Activated naive CD8-positive, alpha-beta T cell treated with anti-CD3 and anti-CD28 coated beads, Interleukin-2, amount 50 U/mL, for 24 hours (primary cell): Measurements from ENCODE around the gene TRDMT1.

Experiments
- ATAC-seq: fragments of 150-1000 bp; cut with Tn5 transposase; one replicate; pipeline ENCODE4 v1.10.0; 2021
- DNase-seq: peaks from one replicate; pipeline ENCODE4 v3.0.0; 2021
- H3K27ac Mint-ChIP-seq: one replicate; pipeline ENCODE4 v1.8.0; 2021; ENCODE audit warnings: mild to moderate bottlenecking, mixed read lengths
- H3K27me3 Mint-ChIP-seq: one replicate; pipeline ENCODE4 v1.8.0; 2021; ENCODE audit warnings: mixed read lengths
- H3K36me3 Mint-ChIP-seq: one replicate; pipeline ENCODE4 v1.8.0; 2021; ENCODE audit warnings: low read depth, mixed read lengths
- H3K4me1 Mint-ChIP-seq: one replicate; pipeline ENCODE4 v1.8.0; 2021; ENCODE audit warnings: mixed read lengths
- H3K4me3 Mint-ChIP-seq: one replicate; pipeline ENCODE4 v1.8.0; 2021; ENCODE audit warnings: mild to moderate bottlenecking, moderate library complexity, mixed read lengths
- H3K9me3 Mint-ChIP-seq: one replicate; pipeline ENCODE4 v1.8.0; 2021; ENCODE audit warnings: mixed read lengths

TRDMT1 gene, protein sequence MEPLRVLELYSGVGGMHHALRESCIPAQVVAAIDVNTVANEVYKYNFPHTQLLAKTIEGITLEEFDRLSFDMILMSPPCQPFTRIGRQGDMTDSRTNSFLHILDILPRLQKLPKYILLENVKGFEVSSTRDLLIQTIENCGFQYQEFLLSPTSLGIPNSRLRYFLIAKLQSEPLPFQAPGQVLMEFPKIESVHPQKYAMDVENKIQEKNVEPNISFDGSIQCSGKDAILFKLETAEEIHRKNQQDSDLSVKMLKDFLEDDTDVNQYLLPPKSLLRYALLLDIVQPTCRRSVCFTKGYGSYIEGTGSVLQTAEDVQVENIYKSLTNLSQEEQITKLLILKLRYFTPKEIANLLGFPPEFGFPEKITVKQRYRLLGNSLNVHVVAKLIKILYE

DNA sequence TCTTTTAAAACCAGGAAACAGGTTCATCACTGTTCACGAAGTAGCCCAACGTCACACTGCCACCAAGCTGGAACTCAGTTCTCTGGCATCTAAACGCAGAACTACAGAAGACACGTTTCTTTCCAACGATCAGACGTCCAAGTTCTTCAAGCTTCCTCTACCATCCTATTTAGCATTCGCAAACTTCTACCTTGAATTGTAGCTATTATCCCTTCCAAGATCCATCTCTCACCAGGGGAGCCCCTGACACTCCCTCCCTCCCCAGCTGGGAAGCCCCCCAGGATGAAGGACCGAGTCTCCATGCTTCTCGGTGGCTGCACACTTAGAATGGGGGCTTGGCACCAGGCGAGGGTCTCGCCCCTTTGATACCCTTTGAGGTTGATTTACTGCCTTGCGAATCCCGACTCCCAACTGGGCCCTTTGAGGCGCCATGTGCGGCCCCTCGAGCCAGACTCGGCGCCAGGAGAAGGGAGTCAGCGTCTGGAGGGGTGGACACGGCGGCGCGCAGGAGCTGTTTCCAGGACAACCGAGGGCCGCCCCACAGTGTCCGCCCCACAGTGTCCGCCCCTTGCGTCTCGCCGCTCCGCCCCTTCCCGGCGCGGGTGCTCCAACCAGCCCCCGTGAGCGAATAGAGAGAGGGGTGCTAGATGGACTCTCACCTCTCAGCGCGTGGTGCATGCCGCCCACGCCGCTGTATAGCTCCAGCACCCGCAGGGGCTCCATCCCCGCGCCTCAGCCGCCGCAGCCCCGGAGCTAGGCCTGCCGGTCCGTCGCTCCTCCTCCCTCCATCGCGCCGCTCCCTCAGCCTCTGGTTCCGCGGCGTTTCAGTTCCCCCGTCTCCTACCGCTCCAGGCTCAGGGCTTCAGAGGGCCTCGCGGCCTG, at the start of gene TRDMT1:
TSS of gene TRDMT1 (minus strand) at position 761 of the 882 bp plus-strand sequence. CDS start at position 723, 38 bp downstream.
- peak within 1 kb of the TSS; percentile 89 for H3K27ac Mint-ChIP-seq
- H3K9me3 Mint-ChIP-seq: no peaks in the 10 kb centered on the region
- H3K4me3 Mint-ChIP-seq: peak within 1 kb of the TSS; percentile 86
- no peaks in the 10 kb centered on the region for H3K36me3 Mint-ChIP-seq
- H3K4me1 Mint-ChIP-seq: peaks cover 55% of the 10 kb centered on the region
- H3K27me3 Mint-ChIP-seq: no peaks in the 10 kb centered on the region
- ATAC-seq (peak; percentile 97), DNase-seq (peak; percentile 83)

DNA sequence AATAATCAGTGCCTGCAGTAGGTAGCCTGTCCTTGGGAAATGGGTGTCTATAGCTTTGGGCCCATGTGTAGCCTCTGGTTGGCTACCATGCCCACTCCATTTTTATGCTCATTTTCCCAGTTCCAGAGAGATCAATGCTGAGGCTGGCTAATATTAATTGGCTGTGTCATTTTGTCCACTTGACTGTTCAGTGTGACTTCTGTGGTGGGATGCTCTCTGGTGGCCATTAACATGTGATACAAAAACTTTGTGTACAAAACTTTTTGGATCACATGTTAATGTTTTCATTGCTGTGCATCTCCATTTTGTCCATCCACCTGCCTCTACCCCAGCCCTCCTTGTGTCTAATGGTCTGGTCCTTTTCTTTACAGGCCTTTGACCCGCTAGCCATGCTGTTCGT, 49.3 kb upstream of the TRDMT1 start:
- no peaks in the 10 kb centered on the region for H3K36me3 Mint-ChIP-seq
- ATAC-seq (no peak), DNase-seq (no peak)
- H3K27me3 Mint-ChIP-seq: no peaks in the 10 kb centered on the region
- peaks cover 3% of the 10 kb centered on the region for H3K4me1 Mint-ChIP-seq
- H3K4me3 Mint-ChIP-seq: no peak overlapping the region
- no peak overlapping the region for H3K27ac Mint-ChIP-seq
- H3K9me3 Mint-ChIP-seq: peaks cover 7% of the 10 kb centered on the region

DNA sequence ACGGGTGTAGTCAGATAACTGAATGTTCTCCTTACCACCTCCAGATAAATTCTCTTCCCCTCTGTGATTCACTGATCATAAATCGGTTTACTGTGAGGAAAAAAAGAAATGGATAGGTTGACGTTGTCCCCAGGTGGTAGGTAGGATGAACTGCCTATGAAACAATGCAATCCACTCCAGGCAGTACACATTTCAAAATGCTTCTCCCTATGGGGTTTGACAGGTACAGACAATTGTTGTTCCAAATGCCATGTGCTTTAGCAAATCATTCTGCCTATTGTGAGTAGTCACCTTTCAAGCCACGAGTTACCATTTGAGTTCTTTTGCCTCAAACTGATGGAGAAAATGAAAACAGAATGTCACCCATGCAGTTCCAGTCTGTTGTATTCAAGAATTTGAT, 48.3 kb upstream of the TRDMT1 start:
- H3K9me3 Mint-ChIP-seq: peaks cover 6% of the 10 kb centered on the region
- peak; percentile 33 for ATAC-seq
- H3K27ac Mint-ChIP-seq: no peak overlapping the region
- H3K36me3 Mint-ChIP-seq: no peaks in the 10 kb centered on the region
- no peaks in the 10 kb centered on the region for H3K27me3 Mint-ChIP-seq
- H3K4me1 Mint-ChIP-seq: no peaks in the 10 kb centered on the region
- DNase-seq: no peak
- H3K4me3 Mint-ChIP-seq: no peak overlapping the region

DNA sequence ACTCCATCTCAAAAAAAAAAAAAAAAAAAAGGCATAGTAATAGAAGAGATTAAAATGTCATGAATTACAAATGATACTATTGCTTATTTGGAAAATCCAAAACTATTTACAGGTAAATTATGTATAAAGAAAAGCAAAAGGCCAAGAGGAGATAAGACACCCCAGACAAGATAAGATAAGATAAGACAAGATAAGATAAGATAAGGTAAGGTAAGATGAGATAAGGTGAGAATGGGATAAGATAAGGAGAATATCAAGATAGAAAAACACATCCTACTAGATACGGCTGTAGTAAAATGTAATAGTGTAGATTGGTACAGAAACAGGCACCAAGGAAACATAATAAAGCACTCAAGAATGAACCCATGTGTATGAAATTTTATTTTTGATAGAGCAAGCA, 47.5 kb upstream of the TRDMT1 start:
- no peaks in the 10 kb centered on the region for H3K27me3 Mint-ChIP-seq
- ATAC-seq (no peak), DNase-seq (no peak)
- no peak overlapping the region for H3K27ac Mint-ChIP-seq
- H3K4me1 Mint-ChIP-seq: no peaks in the 10 kb centered on the region
- H3K4me3 Mint-ChIP-seq: no peak overlapping the region
- peaks cover 3% of the 10 kb centered on the region for H3K9me3 Mint-ChIP-seq
- H3K36me3 Mint-ChIP-seq: no peaks in the 10 kb centered on the region

DNA sequence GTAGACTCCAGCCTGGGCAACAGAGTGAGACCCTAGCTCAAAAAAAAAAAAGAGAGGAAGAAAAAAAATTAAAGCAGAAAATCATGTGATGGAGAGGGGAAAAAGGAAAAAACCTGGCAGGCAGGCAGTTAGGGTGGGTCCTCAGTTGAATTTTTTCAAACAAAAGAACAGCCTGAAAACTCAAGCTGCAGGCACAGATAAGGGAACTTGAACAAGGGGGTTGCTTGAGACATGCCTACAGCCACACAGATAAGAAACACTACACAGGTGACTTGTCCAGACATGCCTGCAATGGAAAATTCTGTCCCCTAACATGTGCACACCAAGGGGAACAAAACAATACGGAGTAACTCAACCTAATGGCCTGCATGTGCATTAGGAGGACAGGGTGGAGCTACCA, 45.7 kb upstream of the TRDMT1 start:
- no peaks in the 10 kb centered on the region for H3K36me3 Mint-ChIP-seq

DNA sequence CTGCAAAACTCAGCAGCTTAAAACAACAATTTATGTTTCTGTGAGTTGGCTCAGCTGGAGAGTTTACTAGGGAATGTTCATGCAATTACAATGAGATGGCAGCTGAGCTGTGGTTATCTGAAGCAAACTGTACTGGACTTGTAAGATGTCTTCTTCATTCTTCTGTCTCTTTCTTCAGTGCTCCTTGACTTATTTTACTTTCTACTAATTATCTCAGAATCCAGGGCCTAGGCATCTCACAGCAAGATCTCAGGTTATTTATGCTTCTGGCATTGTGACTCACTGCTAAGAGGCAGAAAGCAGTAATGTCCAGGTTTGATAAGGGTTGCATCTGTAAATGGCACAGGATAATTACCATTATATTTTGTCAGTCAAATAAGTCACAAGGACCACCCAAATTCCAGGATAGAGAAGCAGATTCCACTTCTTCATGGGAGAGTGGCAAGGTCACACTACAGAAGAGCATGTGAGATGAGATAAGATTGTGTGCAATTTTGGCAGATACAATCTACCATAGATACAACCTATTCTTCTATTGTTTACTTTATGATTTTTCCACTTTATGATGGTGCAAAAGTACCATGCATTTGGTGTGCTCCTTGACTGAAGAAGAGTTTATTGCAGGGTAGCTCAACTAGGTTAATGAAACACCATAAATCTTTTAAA, 43.4 kb upstream of the TRDMT1 start:
- Mint-ChIP-seq H3K9me3 (peaks cover 3% of the 10 kb centered on the region), H3K27me3 (no peaks in the 10 kb centered on the region), H3K36me3 (no peaks in the 10 kb centered on the region), H3K4me1 (peaks cover 5% of the 10 kb centered on the region), H3K4me3 (no peak overlapping the region), H3K27ac (no peak overlapping the region)
- no peak for DNase-seq
- ATAC-seq: no peak

More for the DNA sequence above, 45.7 kb upstream of the TRDMT1 start:
- DNase-seq (no peak), ATAC-seq (no peak)
- Mint-ChIP-seq H3K27me3 (no peaks in the 10 kb centered on the region), H3K4me3 (no peak overlapping the region), H3K27ac (no peak overlapping the region), H3K4me1 (no peaks in the 10 kb centered on the region), H3K9me3 (peaks cover 3% of the 10 kb centered on the region)

DNA sequence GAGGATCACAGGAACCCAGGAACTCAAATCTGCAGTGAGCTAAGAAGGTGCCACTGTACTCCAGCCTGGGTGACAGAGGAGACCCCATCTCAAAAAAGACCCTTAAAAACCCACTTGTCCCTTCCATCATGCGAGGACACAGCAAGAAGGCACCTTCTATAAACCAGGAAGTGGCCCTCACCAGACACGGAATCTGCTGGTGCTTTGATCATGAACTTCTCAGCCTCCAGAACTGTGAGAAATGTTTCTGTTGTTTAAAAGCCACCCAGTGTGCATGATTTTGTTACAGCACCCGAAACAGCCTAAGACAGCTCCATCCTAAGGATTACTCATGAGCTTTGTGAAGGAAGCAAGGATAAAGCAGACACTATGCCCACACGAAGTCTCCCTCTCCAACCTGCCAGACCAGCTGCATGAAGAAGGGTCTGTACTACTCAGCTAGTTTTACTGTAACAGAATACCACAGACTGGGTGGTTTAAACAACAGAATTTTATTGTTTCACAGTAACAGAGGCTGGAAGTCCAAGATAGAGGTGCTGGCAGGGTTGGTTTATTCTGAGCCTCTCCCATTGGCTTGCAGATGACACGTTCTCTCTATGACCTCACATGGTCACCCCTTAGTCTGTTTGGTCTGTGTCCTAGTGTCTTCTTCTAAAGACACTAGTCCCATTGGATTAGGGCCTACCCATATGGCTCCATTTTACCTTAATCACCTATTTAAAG, 40.3 kb upstream of the TRDMT1 start:
- no peak for ATAC-seq
- Mint-ChIP-seq H3K4me1 (peaks cover 5% of the 10 kb centered on the region), H3K27me3 (no peaks in the 10 kb centered on the region), H3K9me3 (peaks cover 3% of the 10 kb centered on the region), H3K27ac (no peak overlapping the region), H3K36me3 (peaks cover 12% of the 10 kb centered on the region), H3K4me3 (no peak overlapping the region)
- DNase-seq: no peak

DNA sequence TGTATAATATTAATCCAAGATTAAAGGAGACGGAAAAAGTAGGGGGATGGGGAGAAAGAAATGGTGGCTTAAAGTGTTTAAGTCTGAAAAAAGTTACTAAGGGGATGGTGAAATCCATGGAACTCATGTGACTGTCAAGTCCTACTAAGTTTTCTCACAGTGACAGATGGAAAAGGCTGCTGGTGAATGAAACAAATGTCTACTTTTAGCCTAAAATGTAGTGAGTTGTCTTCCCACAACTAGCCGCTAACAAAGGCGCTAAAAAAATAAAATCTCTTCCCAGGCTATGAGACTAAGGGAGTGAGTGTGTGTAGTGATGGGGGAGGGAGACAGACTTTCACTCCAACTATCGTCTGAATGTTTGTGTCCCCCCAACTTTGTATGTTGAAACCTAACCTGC, 39.1 kb upstream of the TRDMT1 start:
- Mint-ChIP-seq H3K4me3 (no peak overlapping the region), H3K36me3 (peaks cover 22% of the 10 kb centered on the region), H3K27ac (no peak overlapping the region), H3K27me3 (no peaks in the 10 kb centered on the region), H3K9me3 (no peaks in the 10 kb centered on the region), H3K4me1 (peaks cover 11% of the 10 kb centered on the region)
- ATAC-seq (no peak), DNase-seq (no peak)

DNA sequence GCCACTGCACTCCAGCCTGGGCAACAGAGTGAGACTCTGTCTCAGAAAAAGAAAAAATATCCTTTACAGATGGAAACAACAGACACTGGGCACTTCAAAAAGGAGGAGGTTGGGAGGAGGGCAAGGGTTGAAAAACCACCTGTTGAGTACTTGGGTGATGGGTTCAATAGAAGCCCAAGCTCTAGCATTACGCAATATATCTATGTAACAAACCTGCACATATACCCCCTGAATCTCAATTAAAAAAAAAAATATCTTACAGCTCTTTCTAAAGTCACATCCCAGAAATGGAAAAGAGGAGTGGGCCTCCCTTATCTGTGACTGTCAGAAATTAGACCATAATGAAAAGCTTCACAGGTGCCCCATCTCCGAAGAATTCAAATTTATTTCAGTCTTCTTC, 38.6 kb upstream of the TRDMT1 start:
- Mint-ChIP-seq H3K36me3 (peaks cover 28% of the 10 kb centered on the region), H3K27me3 (no peaks in the 10 kb centered on the region), H3K27ac (no peak overlapping the region), H3K4me3 (no peak overlapping the region), H3K4me1 (peaks cover 13% of the 10 kb centered on the region), H3K9me3 (no peaks in the 10 kb centered on the region)
- ATAC-seq (no peak), DNase-seq (no peak)

DNA sequence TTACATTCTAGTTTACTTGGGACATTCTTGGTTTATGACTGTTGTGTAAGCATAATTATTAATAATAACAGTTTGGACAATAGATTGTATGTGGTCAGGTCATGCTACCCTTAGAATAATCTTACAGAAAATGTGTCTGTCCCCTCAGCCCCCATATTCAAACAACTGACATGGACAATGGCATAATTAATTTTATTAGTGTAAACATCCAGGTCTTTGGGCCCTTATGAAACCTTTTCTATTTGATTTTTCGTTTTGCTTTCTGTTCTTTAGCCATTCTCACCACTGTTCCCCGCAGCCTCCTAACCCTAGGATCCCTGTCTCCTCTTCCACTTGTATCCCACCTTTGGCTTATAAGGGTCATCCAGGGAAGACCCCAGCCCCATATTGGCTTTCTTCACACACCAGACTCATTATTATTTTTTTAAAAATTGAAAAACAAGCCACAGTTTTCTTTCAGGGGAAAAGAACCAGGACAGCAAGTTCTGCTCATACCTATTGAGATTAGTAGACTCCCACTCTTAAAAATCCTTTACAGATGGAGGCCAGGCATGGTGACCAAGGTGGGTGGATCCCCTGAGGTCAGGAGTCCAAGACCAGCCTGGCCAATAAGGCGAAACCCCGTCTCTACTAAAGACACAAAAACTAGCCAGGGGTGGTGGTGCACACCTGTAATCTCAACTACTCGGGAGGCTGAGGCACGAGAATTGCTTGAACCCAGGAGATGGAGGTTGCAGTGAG, 38.0 kb upstream of the TRDMT1 start:
- Mint-ChIP-seq H3K4me1 (peaks cover 19% of the 10 kb centered on the region), H3K9me3 (no peaks in the 10 kb centered on the region), H3K4me3 (no peak overlapping the region), H3K27me3 (no peaks in the 10 kb centered on the region), H3K36me3 (peaks cover 34% of the 10 kb centered on the region), H3K27ac (peak overlapping the region; percentile 14)
- ATAC-seq (no peak), DNase-seq (no peak)

DNA sequence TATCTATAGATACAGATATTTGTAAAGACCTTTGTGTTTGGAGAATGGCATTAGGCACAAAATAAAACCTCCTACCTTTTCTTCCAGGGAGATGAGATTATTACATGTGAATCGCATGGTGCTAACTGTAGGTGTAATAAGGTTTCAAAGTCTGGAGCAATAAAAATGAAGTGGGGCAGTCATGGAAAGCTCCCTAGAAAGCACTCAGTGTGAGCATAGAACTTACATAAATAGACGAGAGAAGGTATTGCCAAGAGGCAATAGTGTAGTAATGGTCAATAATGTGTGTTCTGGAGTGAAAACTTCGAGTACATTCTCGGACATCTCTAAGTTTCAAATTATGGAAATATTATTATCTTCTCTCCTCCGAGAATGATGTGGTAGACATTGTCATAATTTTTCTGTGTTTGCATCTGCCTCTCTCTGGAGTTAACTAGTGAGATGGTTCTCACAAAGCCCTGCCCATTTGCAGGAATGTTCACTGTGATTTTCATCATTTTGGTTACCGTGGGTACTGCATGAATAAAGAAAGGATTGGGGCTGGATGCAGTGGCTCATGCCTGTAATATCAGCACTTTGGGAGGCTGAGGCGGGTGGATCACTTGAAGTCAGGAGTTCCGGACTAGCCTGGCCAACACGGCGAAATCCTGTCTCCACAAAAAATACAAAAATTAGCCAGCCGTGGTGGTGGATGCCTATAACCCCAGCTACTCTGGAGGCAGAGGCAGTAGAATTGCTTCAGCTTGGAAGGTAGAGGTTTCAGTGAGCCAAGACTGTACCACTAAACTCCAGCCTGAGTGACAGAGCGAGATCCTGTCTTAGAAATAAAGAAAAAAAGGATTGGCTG, 37.2 kb upstream of the TRDMT1 start:
- Mint-ChIP-seq H3K27ac (no peak overlapping the region), H3K4me3 (no peak overlapping the region), H3K27me3 (no peaks in the 10 kb centered on the region), H3K4me1 (peaks cover 27% of the 10 kb centered on the region), H3K36me3 (peaks cover 42% of the 10 kb centered on the region), H3K9me3 (no peaks in the 10 kb centered on the region)
- DNase-seq (no peak), ATAC-seq (no peak)

DNA sequence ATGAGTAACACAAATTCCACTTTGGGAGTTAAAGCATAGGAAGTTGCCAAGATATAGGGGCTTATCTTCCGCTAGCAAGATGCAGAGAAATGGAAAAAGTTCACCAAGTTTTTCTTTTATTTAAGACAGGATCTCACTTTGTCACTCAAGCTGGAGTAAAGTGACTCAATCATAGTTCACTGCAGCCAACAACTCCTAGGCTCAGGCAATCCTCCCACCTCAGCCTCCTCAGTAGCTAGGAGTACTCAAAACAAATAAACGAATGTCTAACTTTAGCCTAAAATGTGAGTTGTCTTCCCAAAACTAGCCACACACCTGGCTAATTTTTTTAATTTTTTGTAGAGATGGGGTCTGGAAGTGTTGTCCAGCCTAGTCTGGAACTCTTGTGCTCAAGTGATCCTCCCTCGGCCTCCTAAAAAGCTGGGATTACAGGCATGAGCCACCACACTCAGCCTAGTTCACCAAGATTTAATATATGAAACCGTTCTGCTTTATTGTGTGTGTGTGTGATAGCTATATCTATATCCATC, 36.5 kb upstream of the TRDMT1 start:
- ATAC-seq (no peak), DNase-seq (no peak)
- Mint-ChIP-seq H3K4me3 (no peak overlapping the region), H3K36me3 (peaks cover 48% of the 10 kb centered on the region), H3K4me1 (peaks cover 31% of the 10 kb centered on the region), H3K27me3 (no peaks in the 10 kb centered on the region), H3K27ac (no peak overlapping the region), H3K9me3 (no peaks in the 10 kb centered on the region)

DNA sequence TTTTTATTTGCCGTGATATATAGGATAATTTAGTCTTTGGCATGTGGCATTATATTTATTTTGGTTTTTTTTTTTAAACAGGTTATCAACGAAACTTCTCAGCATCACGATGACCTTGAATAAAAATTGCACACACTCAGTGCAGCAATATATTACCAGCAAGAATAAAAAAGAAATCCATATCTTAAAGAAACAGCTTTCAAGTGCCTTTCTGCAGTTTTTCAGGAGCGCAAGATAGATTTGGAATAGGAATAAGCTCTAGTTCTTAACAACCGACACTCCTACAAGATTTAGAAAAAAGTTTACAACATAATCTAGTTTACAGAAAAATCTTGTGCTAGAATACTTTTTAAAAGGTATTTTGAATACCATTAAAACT, 35.7 kb upstream of the TRDMT1 start:
- Mint-ChIP-seq H3K27ac (no peak overlapping the region), H3K36me3 (peaks cover 54% of the 10 kb centered on the region), H3K4me3 (no peak overlapping the region), H3K4me1 (peaks cover 36% of the 10 kb centered on the region), H3K9me3 (no peaks in the 10 kb centered on the region), H3K27me3 (no peaks in the 10 kb centered on the region)
- DNase-seq (no peak), ATAC-seq (no peak)
